OCI-LY3 (cell line): Measurements from ENCODE around the gene CELF6.

Experiments used
- H2AFZ ChIP-seq: fragments of 200-600, 300-600 bp; shearing (Covaris generic); 2 replicates; pipeline ENCODE4 v1.6.0; 2014; ENCODE audit warnings: antibody characterized with exemption, low read depth, low read length
- H3K27ac ChIP-seq: fragments of 200-600, 300-600 bp; sonication (generic); 2 replicates; pipeline ENCODE4 v1.5.1; 2014; ENCODE audit warnings: mild to moderate bottlenecking, low read length, moderate library complexity, mixed read lengths
- H3K27me3 ChIP-seq: fragments of 200-600, 300-600 bp; sonication (generic); 2 replicates; pipeline ENCODE4 v1.6.1; 2014; ENCODE audit warnings: low read depth, low read length, mixed read lengths
- H3K36me3 ChIP-seq: fragments of 200-600, 300-600 bp; sonication (generic); replicated peaks from 2 replicates; pipeline ENCODE3; 2014; ENCODE audit warnings: low read depth, low read length, mixed read lengths
- H3K4me1 ChIP-seq: fragments of 300-600, 200-600 bp; sonication (generic); 2 replicates; pipeline ENCODE4 v1.6.1; 2014; ENCODE audit warnings: low read length, mixed read lengths
- H3K4me2 ChIP-seq: fragments of 200-600, 300-600 bp; sonication (generic); 2 replicates; pipeline ENCODE4 v1.6.1; 2014; ENCODE audit warnings: low read length, mixed read lengths
- H3K4me3 ChIP-seq: fragments of 300-600, 200-600 bp; sonication (generic); 2 replicates; pipeline ENCODE4 v1.5.1; 2014; ENCODE audit warnings: antibody characterized with exemption, mild to moderate bottlenecking, low read length, moderate library complexity
- H3K79me2 ChIP-seq: fragments of 300-600, 200-600 bp; shearing (Covaris generic); 2 replicates; pipeline ENCODE4 v1.6.1; 2014; ENCODE audit warnings: mild to moderate bottlenecking, low read length, mixed read lengths
- H3K9ac ChIP-seq: fragments of 300-600, 200-600 bp; shearing (Covaris generic); 2 replicates; pipeline ENCODE4 v1.6.0; 2014; ENCODE audit warnings: mild to moderate bottlenecking, low read length, moderate library complexity
- H3K9me3 ChIP-seq: fragments of 200-600, 300-600 bp; shearing (Covaris generic); 2 replicates; pipeline ENCODE4 v1.6.1; 2014; ENCODE audit warnings: low read length, mixed read lengths; ENCODE audit not compliant: insufficient read depth
- H4K20me1 ChIP-seq: fragments of 200-600, 300-600 bp; sonication (generic); 2 replicates; pipeline ENCODE4 v1.6.1; 2016; ENCODE audit warnings: low read length, mixed read lengths; ENCODE audit not compliant: insufficient read depth
- CTCF ChIP-seq: fragments of 200-600, 300-600 bp; sonication (generic); IDR thresholded peaks from 2 replicates; pipeline ENCODE4 v1.5.1; 2014; ENCODE audit warnings: antibody characterized with exemption, low read length, low read depth
- EZH2phosphoT487 ChIP-seq: fragments of 200-600 bp; shearing (Covaris generic); IDR thresholded peaks from 2 replicates; pipeline ENCODE4 v1.6.1; 2018; ENCODE audit warnings: antibody characterized with exemption, mixed run types, low read depth

The CELF6 gene

DNA sequence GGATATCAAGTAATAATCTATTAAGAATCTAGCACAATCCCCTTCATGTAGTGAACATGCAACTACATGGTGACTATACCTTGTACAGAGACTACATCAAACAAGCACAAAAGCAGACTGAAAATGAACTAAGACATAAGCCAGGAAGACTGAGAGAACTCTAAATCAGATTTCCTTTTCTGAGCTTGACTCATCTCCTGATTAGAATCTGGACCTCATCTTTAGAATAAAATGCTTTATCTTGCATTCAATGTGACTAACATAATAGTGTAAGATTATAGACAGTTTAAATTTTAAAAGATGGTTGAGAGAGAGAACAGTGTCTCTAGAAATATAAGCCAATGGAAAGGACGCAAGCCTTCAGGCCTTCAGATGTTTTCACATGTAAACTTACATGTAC lies 71.4 kb downstream of the CELF6 start:
- H3K27me3 ChIP-seq, result no peaks in the 10 kb centered on the region
- no peak overlapping the region for H2AFZ ChIP-seq
- H3K79me2 ChIP-seq, result no peaks in the 10 kb centered on the region
- H3K4me2 ChIP-seq, result no peak overlapping the region
- no peak overlapping the region for H3K27ac ChIP-seq
- H4K20me1 ChIP-seq, result no peaks in the 10 kb centered on the region
- no peak overlapping the region for H3K4me3 ChIP-seq
- H3K36me3 ChIP-seq, result peaks cover 46% of the 10 kb centered on the region
- TF ChIP-seq EZH2phosphoT487 (no peak), CTCF (no peak)
- H3K9ac ChIP-seq, result no peak overlapping the region
- no peaks in the 10 kb centered on the region for H3K4me1 ChIP-seq
- no peaks in the 10 kb centered on the region for H3K9me3 ChIP-seq

GRCh38 chr15:72242775-72243370 lies 77.1 kb downstream of the CELF6 start:
- no peaks in the 10 kb centered on the region; the same call in 1 of the 2 replicates for H4K20me1 ChIP-seq
- no peaks in the 10 kb centered on the region for H3K79me2 ChIP-seq
- H3K36me3 ChIP-seq, result peaks cover 49% of the 10 kb centered on the region
- H3K4me2 ChIP-seq, result no peak overlapping the region
- TF ChIP-seq CTCF (no peak), EZH2phosphoT487 (no peak)
- H3K4me1 ChIP-seq, result peaks cover under 1% of the 10 kb centered on the region; the same call in 1 of the 2 replicates
- no peak overlapping the region for H3K9ac ChIP-seq
- no peak overlapping the region for H2AFZ ChIP-seq
- no peaks in the 10 kb centered on the region for H3K27me3 ChIP-seq
- H3K9me3 ChIP-seq, result no peaks in the 10 kb centered on the region
- H3K27ac ChIP-seq, result no peak overlapping the region
- H3K4me3 ChIP-seq, result no peak overlapping the region

DNA sequence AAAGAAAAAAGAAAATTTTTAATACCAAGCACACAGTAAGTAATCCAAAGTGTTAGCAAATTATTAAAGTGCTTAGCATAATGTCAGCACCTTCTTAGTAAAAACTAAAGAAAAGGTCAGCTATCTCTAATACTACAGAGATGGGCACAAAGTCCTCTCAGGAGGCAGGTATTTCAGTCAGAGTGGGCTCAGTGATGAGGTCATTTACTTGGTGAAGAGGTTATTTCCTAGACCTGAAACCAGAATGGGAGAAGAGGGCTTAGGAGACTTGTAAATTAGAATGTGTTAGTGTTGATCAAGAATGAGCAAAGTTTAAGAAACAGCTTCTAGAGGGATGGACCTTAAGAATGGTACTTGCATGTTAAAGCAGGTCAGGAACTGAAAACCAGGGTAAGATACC lies 80.3 kb downstream of the CELF6 start:
- Histone ChIP-seq H3K9ac (no peak overlapping the region), H3K36me3 (peaks cover 46% of the 10 kb centered on the region), H3K9me3 (no peaks in the 10 kb centered on the region), H3K27me3 (no peaks in the 10 kb centered on the region), H4K20me1 (no peaks in the 10 kb centered on the region; the same call in 1 of the 2 replicates), H3K4me2 (no peak overlapping the region), H3K4me1 (peaks cover 11% of the 10 kb centered on the region), H3K27ac (no peak overlapping the region), H3K79me2 (no peaks in the 10 kb centered on the region), H3K4me3 (no peak overlapping the region), H2AFZ (no peak overlapping the region)
- no peak for TF ChIP-seq EZH2phosphoT487
- TF ChIP-seq CTCF, result no peak

DNA sequence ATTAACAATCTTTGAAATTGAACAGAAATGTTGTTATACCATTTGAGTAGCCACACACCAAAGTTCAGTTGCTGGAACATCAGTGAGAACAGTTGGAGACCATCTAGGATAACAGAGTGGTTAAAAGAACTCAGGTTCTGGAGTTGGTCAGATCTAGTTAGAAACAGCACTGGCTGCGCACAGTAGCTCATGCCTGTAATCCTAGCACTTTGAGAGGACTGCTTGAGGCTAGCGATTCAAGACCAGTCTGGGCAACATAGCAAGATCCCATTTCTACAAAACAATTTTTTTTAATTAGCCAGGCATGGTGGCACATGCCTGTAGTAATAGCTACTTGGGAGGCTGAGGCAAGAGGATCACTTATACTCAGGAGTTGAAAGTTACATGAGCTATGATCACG lies 81.4 kb downstream of the CELF6 start:
- no peaks in the 10 kb centered on the region; the same call in 1 of the 2 replicates for H4K20me1 ChIP-seq
- no peak overlapping the region for H3K4me2 ChIP-seq
- no peaks in the 10 kb centered on the region for H3K79me2 ChIP-seq
- TF ChIP-seq EZH2phosphoT487, result no peak
- no peak for TF ChIP-seq CTCF
- H3K36me3 ChIP-seq, result peaks cover 40% of the 10 kb centered on the region
- no peak overlapping the region for H3K9ac ChIP-seq
- H3K27ac ChIP-seq, result no peak overlapping the region
- H3K27me3 ChIP-seq, result no peaks in the 10 kb centered on the region
- no peak overlapping the region for H3K4me3 ChIP-seq
- no peak overlapping the region for H2AFZ ChIP-seq
- H3K9me3 ChIP-seq, result no peaks in the 10 kb centered on the region
- peaks cover 11% of the 10 kb centered on the region for H3K4me1 ChIP-seq
